LNCAP (cell line): Measurements from ENCODE around the gene MAP3K21.

Source experiments
- CTCF ChIP-seq: fragments of 450-650 bp; IDR thresholded peaks from 2 replicates; pipeline ENCODE4 v1.5.1; 2017; ENCODE audit warnings: mild to moderate bottlenecking

The MAP3K21 gene

DNA sequence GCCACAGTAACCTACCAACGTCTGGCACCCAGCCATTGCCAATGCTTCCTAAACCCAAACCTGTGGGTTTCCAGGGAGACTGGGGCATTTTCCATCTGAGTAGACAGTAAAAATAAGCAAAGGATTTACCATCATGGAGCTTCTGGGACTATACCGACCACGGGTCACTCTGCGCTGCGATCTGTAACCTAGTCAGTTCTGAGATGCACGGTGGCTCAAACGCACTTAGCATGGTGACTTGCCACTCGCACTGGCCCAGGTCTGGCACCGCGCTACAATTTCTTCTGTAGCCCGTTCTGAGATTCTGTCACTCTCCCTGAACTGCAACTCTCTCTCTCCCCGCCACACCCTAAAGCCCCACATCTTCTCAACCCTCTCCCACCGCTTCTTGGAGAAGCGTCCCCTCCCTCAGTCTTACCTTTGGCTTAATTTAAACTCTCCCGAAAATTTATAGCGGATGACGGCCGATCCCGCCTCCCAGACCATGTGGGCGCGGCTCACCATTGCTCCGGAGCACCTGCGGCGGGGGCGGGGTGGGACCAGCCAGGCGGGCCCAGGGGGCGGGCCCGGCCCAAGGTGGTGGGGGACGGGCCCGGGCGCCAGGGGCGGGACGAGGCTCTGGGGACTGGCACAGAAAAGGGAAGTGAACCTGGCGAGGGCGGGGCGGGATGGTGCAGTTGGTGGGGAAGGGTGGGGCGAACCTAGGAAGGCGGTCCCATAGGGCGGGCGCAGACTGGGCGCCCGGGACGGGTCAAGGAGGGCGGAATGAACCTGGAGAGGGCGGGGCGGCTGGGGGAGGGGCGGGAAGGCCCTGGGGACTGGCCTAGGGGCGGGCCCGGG, 493 bp upstream of the MAP3K21 start:
- no peak for TF ChIP-seq CTCF

- TF ChIP-seq CTCF: no peak
Observed at GRCh38 chr1:233328142-233328921, 808 bp downstream of the MAP3K21 start.

DNA sequence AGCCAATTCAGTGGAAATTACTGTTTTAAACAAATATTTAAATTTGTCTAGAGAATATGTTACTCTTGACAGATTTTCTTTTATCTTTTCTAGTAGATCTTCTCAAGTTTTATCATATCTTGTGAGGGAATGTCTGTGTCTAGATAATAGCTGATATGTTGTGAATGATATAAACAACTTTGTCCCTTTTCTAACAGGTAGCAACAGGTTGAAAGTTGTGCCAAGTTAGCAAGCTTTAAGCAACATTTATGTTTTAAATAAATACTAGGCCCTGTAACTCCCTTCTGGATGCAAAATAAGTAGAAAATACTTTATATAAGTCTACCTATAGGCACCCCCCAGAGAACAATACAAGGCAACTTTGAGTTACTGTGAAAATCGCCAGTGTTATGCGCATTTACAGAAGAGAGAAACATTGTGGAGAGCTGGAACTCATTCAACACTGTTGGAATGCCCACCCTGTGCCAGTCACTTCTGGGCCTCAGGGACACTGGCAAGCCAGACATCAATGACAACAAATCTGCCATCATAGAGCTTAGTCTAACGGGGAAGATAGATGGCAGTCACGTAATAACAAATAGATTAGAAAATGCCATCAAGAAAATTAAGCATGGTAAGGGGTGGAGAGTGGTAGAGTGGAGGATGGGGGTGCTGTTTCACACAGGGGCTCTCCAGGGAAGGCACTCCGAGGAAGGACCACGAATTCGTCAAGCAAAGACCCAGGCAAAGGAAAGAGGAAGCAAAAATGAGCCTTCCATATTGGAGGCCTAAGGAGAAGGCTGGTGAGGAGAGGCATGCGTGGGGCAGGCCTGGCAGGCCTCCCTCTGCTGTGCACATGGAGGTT, 4.4 kb downstream of the MAP3K21 start:
- TF ChIP-seq CTCF: no peak

DNA sequence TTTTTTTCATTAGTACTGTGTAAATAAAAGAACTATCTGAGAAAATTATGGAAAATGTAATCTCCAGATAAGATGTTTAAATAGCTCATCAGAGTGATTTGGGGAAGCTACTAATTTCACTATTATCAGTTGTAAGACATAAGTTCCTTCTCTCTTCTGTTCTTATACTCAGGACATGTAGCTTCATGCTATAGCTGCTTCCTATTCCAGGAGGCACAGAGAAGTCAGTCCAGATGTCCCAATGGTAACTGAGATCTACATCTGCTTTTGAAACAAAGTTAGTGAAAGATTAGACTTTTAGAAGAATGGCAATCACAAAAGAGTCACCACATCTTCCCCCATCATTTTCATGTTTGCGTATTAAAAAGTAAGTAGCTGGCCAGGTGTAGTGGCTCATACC, 5.6 kb downstream of the MAP3K21 start:
- TF ChIP-seq CTCF: no peak

DNA sequence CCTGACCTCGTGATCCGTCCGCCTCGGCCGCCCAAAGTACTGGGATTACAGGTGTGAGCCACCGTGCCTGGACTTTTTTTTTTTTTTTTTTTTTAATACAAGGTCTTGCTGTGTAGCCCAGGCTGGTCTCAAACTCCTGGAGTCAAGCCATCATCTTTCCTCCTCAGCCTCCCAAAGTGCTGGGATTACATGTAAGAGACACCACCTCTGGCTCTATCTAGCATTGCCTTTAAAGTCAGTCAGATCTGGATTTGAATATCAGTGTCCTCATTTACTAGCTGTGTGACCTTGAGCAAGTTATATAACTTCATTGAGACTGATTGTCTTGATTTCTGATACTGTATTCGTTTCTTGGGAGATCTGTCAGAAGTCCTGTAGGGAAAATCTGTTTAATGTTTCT, 6.6 kb downstream of the MAP3K21 start:
- TF ChIP-seq CTCF: no peak

- TF ChIP-seq CTCF: no peak
Observed at GRCh38 chr1:233336554-233337456, 9.3 kb downstream of the MAP3K21 start.
